Urinary bladder (tissue), 4 donors: Measurements from ENCODE around the gene EGR4. TPM values are rescaled to one million over a fixed set of nuclear protein-coding genes. Genes with fewer than 3 reads are reported as not detected.
"Not testable (repeated sequence)": the region's sequence is repeated elsewhere in the genome, so short reads cannot be mapped to it uniquely, and the experiment has no call there.

Experiments used
- DNase-seq: peaks from one replicate; pipeline ENCODE4 v3.0.0-alpha.2; 2015; ENCODE audit errors: extremely low spot score
- H3K27ac ChIP-seq: one replicate; pipeline ENCODE4 v1.5.1; 2013; ENCODE audit warnings: low read depth, mild to moderate bottlenecking, moderate library complexity
- H3K36me3 ChIP-seq: one replicate; pipeline ENCODE4 v1.6.1; 2013; ENCODE audit warnings: mild to moderate bottlenecking, moderate library complexity; ENCODE audit not compliant: insufficient read depth
- H3K4me1 ChIP-seq: one replicate; pipeline ENCODE4 v1.6.1; 2013; ENCODE audit warnings: mild to moderate bottlenecking, moderate library complexity; ENCODE audit not compliant: insufficient read depth
- H3K4me3 ChIP-seq: one replicate; pipeline ENCODE4 v1.5.1; 2013; ENCODE audit warnings: low read depth, low read length
- WGBS: extraction: QIAGEN DNeasy Blood & Tissue Kit; methylation state at CpG from one replicate; pipeline ENCODE4 v1.1.7; 2013; 5-methylcytosine and 5-hydroxymethylcytosine counted together
- polyA plus RNA-seq: library from polyadenylated mRNA; stranded (reverse); fragments of 200-250 nt; gene quantifications from one replicate; pipeline ENCODE4 v1.2.3, GENCODE V29; 2013
- total RNA-seq: library from RNA; depleted of rRNA; stranded (reverse); fragments of >200 nt; gene quantifications from one replicate; pipeline ENCODE4 v1.2.3, GENCODE V29; 2014
- donor health status: healthy with polysubstance abuse.
- donor health status: healthy.

EGR4 gene
- total and polyA plus RNA-seq, 2 donors, result 0.05 TPM; not detected in 1

GRCh38 chr2:73264332-73264606 lies 29.1 kb downstream of the EGR4 start:
- no peaks in the 10 kb centered on the region for H3K36me3 ChIP-seq
- no peaks in the 10 kb centered on the region for H3K4me1 ChIP-seq
- 90% methylated on average over 15 of the region's 15 CpGs for WGBS
- no peak overlapping the region for H3K27ac ChIP-seq
- no peak overlapping the region for H3K4me3 ChIP-seq
- DNase-seq, result no peak

GRCh38 chr2:73263540-73264331 lies 29.6 kb downstream of the EGR4 start:
- DNase-seq, result no peak
- H3K4me1 ChIP-seq, result no peaks in the 10 kb centered on the region
- WGBS, result 93% methylated on average over 16 of the region's 16 CpGs
- H3K27ac ChIP-seq, result no peak overlapping the region
- H3K4me3 ChIP-seq, result no peak overlapping the region
- H3K36me3 ChIP-seq, result no peaks in the 10 kb centered on the region

GRCh38 chr2:73262691-73263429 lies 30.5 kb downstream of the EGR4 start:
- not testable (repeated sequence) for DNase-seq, H3K4me1 ChIP-seq, H3K36me3 ChIP-seq, H3K4me3 ChIP-seq, H3K27ac ChIP-seq
- 92% methylated on average over 18 of the region's 18 CpGs for WGBS

- no peaks in the 10 kb centered on the region for H3K4me1 ChIP-seq
- 94% methylated on average over 4 of the region's 4 CpGs for WGBS
- H3K4me3 ChIP-seq, result no peak overlapping the region
- H3K36me3 ChIP-seq, result no peaks in the 10 kb centered on the region
- no peak for DNase-seq
- no peak overlapping the region for H3K27ac ChIP-seq
Observed at GRCh38 chr2:73262108-73262651, 31.2 kb downstream of the EGR4 start.

- no peak for DNase-seq
- Histone ChIP-seq H3K4me1 (no peaks in the 10 kb centered on the region), H3K27ac (no peak overlapping the region), H3K4me3 (no peak overlapping the region), H3K36me3 (no peaks in the 10 kb centered on the region)
- 32% methylated on average over 17 of the region's 17 CpGs for WGBS
Observed at GRCh38 chr2:73260338-73260984, 32.9 kb downstream of the EGR4 start.

GRCh38 chr2:73259704-73260337 lies 33.5 kb downstream of the EGR4 start:
- WGBS, result 82% methylated on average over 4 of the region's 4 CpGs
- H3K4me3 ChIP-seq, result no peak overlapping the region
- no peaks in the 10 kb centered on the region for H3K36me3 ChIP-seq
- no peak for DNase-seq
- H3K4me1 ChIP-seq, result no peaks in the 10 kb centered on the region
- no peak overlapping the region for H3K27ac ChIP-seq

GRCh38 chr2:73259276-73259675 lies 34.1 kb downstream of the EGR4 start:
- H3K4me1 ChIP-seq, result no peaks in the 10 kb centered on the region
- no peaks in the 10 kb centered on the region for H3K36me3 ChIP-seq
- DNase-seq, result no peak
- WGBS, result 92% methylated on average over 8 of the region's 8 CpGs
- no peak overlapping the region for H3K27ac ChIP-seq
- H3K4me3 ChIP-seq, result no peak overlapping the region

GRCh38 chr2:73258913-73259215 lies 34.5 kb downstream of the EGR4 start:
- WGBS, result 97% methylated on average over 9 of the region's 9 CpGs
- Histone ChIP-seq H3K4me3 (no peak overlapping the region), H3K27ac (no peak overlapping the region), H3K4me1 (no peaks in the 10 kb centered on the region), H3K36me3 (no peaks in the 10 kb centered on the region)
- no peak for DNase-seq

- 86% methylated on average over 8 of the region's 8 CpGs for WGBS
- no peaks in the 10 kb centered on the region for H3K4me1 ChIP-seq
- no peak overlapping the region for H3K27ac ChIP-seq
- no peak for DNase-seq
- no peak overlapping the region for H3K4me3 ChIP-seq
- no peaks in the 10 kb centered on the region for H3K36me3 ChIP-seq
Observed at GRCh38 chr2:73258186-73258912, 35.0 kb downstream of the EGR4 start.

GRCh38 chr2:73257425-73258125 lies 35.8 kb downstream of the EGR4 start:
- H3K27ac ChIP-seq, result no peak overlapping the region
- peaks cover 2% of the 10 kb centered on the region for H3K36me3 ChIP-seq
- no peaks in the 10 kb centered on the region for H3K4me1 ChIP-seq
- DNase-seq, result no peak
- no peak overlapping the region for H3K4me3 ChIP-seq
- WGBS, result 67% methylated on average over 10 of the region's 10 CpGs

GRCh38 chr2:73257021-73257420 lies 36.3 kb downstream of the EGR4 start:
- H3K4me1 ChIP-seq, result no peaks in the 10 kb centered on the region
- no peak overlapping the region for H3K4me3 ChIP-seq
- DNase-seq, result no peak
- WGBS, result 95% methylated on average over 2 of the region's 2 CpGs
- H3K36me3 ChIP-seq, result peaks cover 2% of the 10 kb centered on the region
- no peak overlapping the region for H3K27ac ChIP-seq

GRCh38 chr2:73256618-73256922 lies 36.8 kb downstream of the EGR4 start:
- no peak overlapping the region for H3K27ac ChIP-seq
- 81% methylated on average over 1 of the region's 1 CpG for WGBS
- H3K4me3 ChIP-seq, result no peak overlapping the region
- H3K36me3 ChIP-seq, result peaks cover 2% of the 10 kb centered on the region
- H3K4me1 ChIP-seq, result no peaks in the 10 kb centered on the region
- no peak for DNase-seq
